K562 (cell line): ENCODE results near the gene GAMT. TPM values are rescaled to one million over a fixed set of nuclear protein-coding genes. Genes with fewer than 3 reads are reported as not detected.

Experiments used
- ATAC-seq: fragments of 200-7000 bp; cut with Tn5 transposase; 3 replicates; pipeline ENCODE4 v1.9.1; 2020; ENCODE audit warnings: moderate library complexity
- BruUV-seq: library from RNA; stranded (reverse); fragments of 400-500 nt; replicated peaks from 2 replicates; lab custom pipeline; 2021; lab: Mats Ljungman, UMichigan
- CTCF ChIA-PET: fragments of 300-600 bp; formaldehyde crosslinking; extraction: SDS; loops from one replicate; lab custom pipeline; 2021; ENCODE audit warnings: low intra/inter-chr PET ratio; lab: Yijun Ruan, JAX
- POLR2A ChIA-PET: fragments of 300-600, 350-650 bp; sonication (Branson Sonifier 250); formaldehyde crosslinking; extraction: SDS; loops from one replicate; lab custom pipeline; 2021; ENCODE audit warnings: antibody characterized with exemption, inconsistent platforms; lab: Yijun Ruan, JAX
- DNase-seq, 4 experiments: peaks; one replicate each; pipeline versions ENCODE4 v3.0.0 to v3.0.0-alpha.2; 2011 to 2018; ENCODE audit warnings: low spot score in 3 of 4, mixed read lengths in 3 of 4; ENCODE audit errors: extremely low read depth in 1 of 4
- FAIRE-seq: peaks from 2 replicates; lab custom pipeline; 2011; peaks lifted over from hg19 to GRCh38; lab: Jason Lieb, UNC
- H2AFZ ChIP-seq: 2 replicates; pipeline ENCODE4 v1.6.0; 2011; ENCODE audit warnings: low read depth, low read length, control low read depth, inconsistent platforms
- H3K27ac ChIP-seq: fragments of 200-600 bp; 3 replicates; pipeline ENCODE4 v1.8.0; 2011; ENCODE audit warnings: low read depth, mild to moderate bottlenecking, control low read depth, inconsistent platforms, low read length, moderate library complexity, mixed read lengths; ENCODE audit errors: extremely low read depth
- H3K27me3 ChIP-seq, 2 experiments: fragments of 300-600 bp in 1 of 2; 2 replicates in 1 of 2; 3 replicates in 1 of 2; pipeline versions ENCODE4 v1.6.0 to v1.8.0; 2011; ENCODE audit warnings: inconsistent platforms in 2 of 2, low read length in 2 of 2, mild to moderate bottlenecking in 1 of 2, mixed read lengths in 1 of 2, moderate library complexity in 1 of 2; ENCODE audit not compliant: control insufficient read depth in 2 of 2, insufficient read depth in 2 of 2
- H3K36me3 ChIP-seq: fragments of 300-600 bp; 3 replicates; pipeline ENCODE4 v1.8.0; 2011; ENCODE audit warnings: mild to moderate bottlenecking, low read length, inconsistent platforms; ENCODE audit not compliant: control insufficient read depth, insufficient read depth
- H3K4me1 ChIP-seq, 2 experiments: fragments of 200-600 bp in 1 of 2; replicated peaks in 1 of 2; 2 replicates in 1 of 2; 3 replicates in 1 of 2; pipeline versions ENCODE4 v1.5.1 to v1.8.0; 2011; ENCODE audit warnings: inconsistent platforms in 2 of 2, low read length in 2 of 2, mild to moderate bottlenecking in 1 of 2, mixed read lengths in 1 of 2, moderate library complexity in 1 of 2; ENCODE audit not compliant: control insufficient read depth in 2 of 2, insufficient read depth in 2 of 2
- H3K4me2 ChIP-seq: 2 replicates; pipeline ENCODE4 v1.6.1; 2011; ENCODE audit warnings: low read length, control low read depth, inconsistent platforms, mixed read lengths; ENCODE audit not compliant: insufficient read depth
- H3K4me3 ChIP-seq: fragments of 200-600 bp; sonication (generic), shearing (Covaris generic); 2 replicates; pipeline ENCODE4 v1.5.1; 2016; ENCODE audit warnings: control low read depth, inconsistent platforms
- H3K79me2 ChIP-seq: fragments of 200-600 bp; 3 replicates; pipeline ENCODE4 v1.8.0; 2011; ENCODE audit warnings: low read length, inconsistent platforms; ENCODE audit not compliant: control insufficient read depth, insufficient read depth
- H3K9ac ChIP-seq, 2 experiments: 2 replicates each; pipeline versions ENCODE4 v1.6.0 to v1.6.1; 2011; ENCODE audit warnings: low read depth in 2 of 2, low read length in 2 of 2, control low read depth in 1 of 2, inconsistent platforms in 1 of 2, mild to moderate bottlenecking in 1 of 2, mixed read lengths in 1 of 2; ENCODE audit not compliant: insufficient read depth in 1 of 2
- H3K9me1 ChIP-seq: one replicate; pipeline ENCODE4 v1.6.0; 2011; ENCODE audit warnings: inconsistent platforms, mild to moderate bottlenecking, low read length, moderate library complexity; ENCODE audit not compliant: control insufficient read depth, insufficient read depth
- H3K9me3 ChIP-seq: replicated peaks from 2 replicates; pipeline ENCODE4 v1.5.1; 2011; ENCODE audit warnings: low read depth, low read length, inconsistent platforms; ENCODE audit not compliant: control insufficient read depth, insufficient read depth
- H4K20me1 ChIP-seq: replicated peaks from 2 replicates; pipeline ENCODE4 v1.6.1; 2011; ENCODE audit warnings: low read length, inconsistent platforms, mixed read lengths; ENCODE audit not compliant: control insufficient read depth, insufficient read depth
- FUS ChIP-seq: fragments of 200-400 bp; formaldehyde crosslinking; optimal IDR thresholded peaks from 2 replicates; pipeline ENCODE3; 2017; ENCODE audit warnings: low read depth, low read length
- KLF16 ChIP-seq: IDR thresholded peaks from 2 replicates; pipeline ENCODE4 v1.6.1; 2016; ENCODE audit warnings: antibody characterized with exemption
- NCOA4 ChIP-seq: fragments of 450-650 bp; IDR thresholded peaks from 2 replicates; pipeline ENCODE4 v1.6.1; 2018; ENCODE audit warnings: mild to moderate bottlenecking; ENCODE audit not compliant: partially characterized antibody
- NR1H2 ChIP-seq: sonication (generic); formaldehyde crosslinking; IDR thresholded peaks from 2 replicates; pipeline ENCODE4 v1.4.0; 2020; ENCODE audit warnings: mild to moderate bottlenecking, missing genetic modification reagents
- POLR2G ChIP-seq: fragments of 200-400 bp; formaldehyde crosslinking; IDR thresholded peaks from 2 replicates; pipeline ENCODE4 v1.6.1; 2017; ENCODE audit warnings: low read depth, mild to moderate bottlenecking, antibody characterized with exemption, low read length, moderate library complexity
- ZNF12 ChIP-seq: sonication (generic); formaldehyde crosslinking; IDR thresholded peaks from 2 replicates; pipeline ENCODE4 v1.4.0; 2020; ENCODE audit warnings: mild to moderate bottlenecking, missing genetic modification reagents
- ZNF561 ChIP-seq: fragments of 450-650 bp; formaldehyde crosslinking; conservative IDR thresholded peaks from 2 replicates; pipeline ENCODE4 v1.4.0; 2020; ENCODE audit warnings: mild to moderate bottlenecking, moderate library complexity
- ZNF668 ChIP-seq: fragments of 250-450 bp; sonication (Bioruptor Pico); IDR thresholded peaks from 2 replicates; pipeline ENCODE4 v1.8.0; 2022; ENCODE audit warnings: mild to moderate bottlenecking, inconsistent platforms
- ZNF695 ChIP-seq: fragments of 450-650 bp; formaldehyde crosslinking; IDR thresholded peaks from 2 replicates; pipeline ENCODE4 v1.4.0; 2020; ENCODE audit warnings: mild to moderate bottlenecking, moderate library complexity
- WGBS: fragments of 100-300 bp; shearing (Covaris generic); methylation state at CpG from one replicate; pipeline ENCODE4 v1.1.6; 2016; ENCODE audit warnings: low coverage, mixed read lengths; ENCODE audit not compliant: insufficient coverage; ENCODE audit errors: missing lambda C conversion rate; 5-methylcytosine and 5-hydroxymethylcytosine counted together
- in situ Hi-C: fragments of 300-500 bp; cut with MboI; formaldehyde crosslinking; loops from 4 replicates; pipeline ENCODE4 v1.15.0; 2018; ENCODE audit warnings: inconsistent platforms, mixed read lengths
- intact Hi-C: fragments of 100-400 bp; cut with micrococcal nuclease; formaldehyde crosslinking; loops from 2 replicates; pipeline ENCODE4 v1.14.2; 2022
- polyA plus RNA-seq, 8 experiments: library from polyadenylated mRNA; depleted of rRNA in 4 of 8; stranded (reverse) in 5 of 8; unstranded in 3 of 8; fragments of >200 nt; fragmentation: Nextera tagmentation in 2 of 8; fragmentation: Illumina TruSeq in 1 of 8; extraction: Ambion mirVana in 2 of 8; extraction: Trizol in 1 of 8; gene quantifications; 2 replicates each; pipeline versions ENCODE4 v1.2.1 to v1.2.3, GENCODE V29; 2011 to 2014; ENCODE audit warnings: inconsistent platforms in 1 of 8, missing spikeins in 1 of 8
- total RNA-seq, 7 experiments: library from RNA; depleted of rRNA in 6 of 7; stranded (reverse); fragments of >200 nt in 6 of 7; fragmentation: Illumina TruSeq in 2 of 7; extraction: Trizol in 2 of 7; gene quantifications; 2 replicates each; pipeline versions ENCODE4 v1.2.1 to v1.2.3, GENCODE V29; 2011 to 2021; ENCODE audit warnings: low replicate concordance in 1 of 7
- TF ChIP-seq, protein P1 (sequence below), 3 experiments: IDR thresholded peaks in 2 of 3; conservative IDR thresholded peaks in 1 of 3; 2 replicates each; pipeline ENCODE4 v1.5.1; 2011 to 2012; ENCODE audit warnings: low read length in 3 of 3, mild to moderate bottlenecking in 3 of 3, control low read depth in 2 of 3, improper control_type of control experiment in 1 of 3, inconsistent platforms in 1 of 3, low read depth in 1 of 3, mixed read lengths in 1 of 3, moderate library complexity in 1 of 3; ENCODE audit not compliant: insufficient read depth in 2 of 3

Gene GAMT
- total and polyA plus RNA-seq, 9 of the 15 experiments (the other 6 are each of a cell fraction or from before 2014, with no cell fraction given) = 1.3 to 35.3 (median 27.2) TPM

DNA sequence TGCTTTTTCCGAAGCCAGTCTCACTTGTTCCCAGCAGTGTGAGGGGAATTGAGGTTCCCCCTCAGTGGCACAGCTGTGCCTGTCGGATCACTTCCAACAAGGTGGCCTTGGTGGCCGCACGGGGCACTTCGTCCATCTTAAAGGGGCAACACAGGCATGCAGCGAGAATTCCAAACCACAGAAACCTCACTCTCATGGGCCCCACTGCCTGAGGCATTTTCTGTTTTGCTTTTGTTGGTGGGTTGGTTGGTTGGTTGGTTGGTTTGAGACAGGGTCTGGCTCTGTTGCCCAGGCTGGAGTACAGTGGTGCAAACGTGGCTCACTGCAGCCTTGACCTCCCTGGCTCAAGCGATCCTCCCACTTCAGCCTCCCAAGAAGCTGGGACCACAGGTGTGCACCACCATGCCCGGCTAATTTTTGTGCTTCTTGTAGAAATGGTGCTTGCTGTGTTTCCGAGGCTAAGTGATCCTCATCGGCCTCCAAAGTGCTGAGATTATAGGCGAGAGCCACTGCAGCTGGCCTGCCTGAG, 21.3 kb downstream of the GAMT start (continued):
- TF ChIP-seq, protein P1, sequence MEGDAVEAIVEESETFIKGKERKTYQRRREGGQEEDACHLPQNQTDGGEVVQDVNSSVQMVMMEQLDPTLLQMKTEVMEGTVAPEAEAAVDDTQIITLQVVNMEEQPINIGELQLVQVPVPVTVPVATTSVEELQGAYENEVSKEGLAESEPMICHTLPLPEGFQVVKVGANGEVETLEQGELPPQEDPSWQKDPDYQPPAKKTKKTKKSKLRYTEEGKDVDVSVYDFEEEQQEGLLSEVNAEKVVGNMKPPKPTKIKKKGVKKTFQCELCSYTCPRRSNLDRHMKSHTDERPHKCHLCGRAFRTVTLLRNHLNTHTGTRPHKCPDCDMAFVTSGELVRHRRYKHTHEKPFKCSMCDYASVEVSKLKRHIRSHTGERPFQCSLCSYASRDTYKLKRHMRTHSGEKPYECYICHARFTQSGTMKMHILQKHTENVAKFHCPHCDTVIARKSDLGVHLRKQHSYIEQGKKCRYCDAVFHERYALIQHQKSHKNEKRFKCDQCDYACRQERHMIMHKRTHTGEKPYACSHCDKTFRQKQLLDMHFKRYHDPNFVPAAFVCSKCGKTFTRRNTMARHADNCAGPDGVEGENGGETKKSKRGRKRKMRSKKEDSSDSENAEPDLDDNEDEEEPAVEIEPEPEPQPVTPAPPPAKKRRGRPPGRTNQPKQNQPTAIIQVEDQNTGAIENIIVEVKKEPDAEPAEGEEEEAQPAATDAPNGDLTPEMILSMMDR (IDR thresholded peaks at IDR 0.05 in 2 of 3, conservative IDR thresholded peaks at IDR 0.05 in 1 of 3; ENCODE audit: insufficient read depth in 2 of 3, low read depth in 1 of 3, low read length in 3 of 3) = no peak
- no peak for TF ChIP-seq ZNF668 (CRISPR knock-in tag)
- TF ChIP-seq ZNF695 (CRISPR knock-in tag) = no peak
- no peak for TF ChIP-seq ZNF561 (CRISPR knock-in tag)
- TF ChIP-seq KLF16 = no peak
- no peak for TF ChIP-seq FUS
- no peak for TF ChIP-seq NR1H2
- no peak for TF ChIP-seq NCOA4

DNA sequence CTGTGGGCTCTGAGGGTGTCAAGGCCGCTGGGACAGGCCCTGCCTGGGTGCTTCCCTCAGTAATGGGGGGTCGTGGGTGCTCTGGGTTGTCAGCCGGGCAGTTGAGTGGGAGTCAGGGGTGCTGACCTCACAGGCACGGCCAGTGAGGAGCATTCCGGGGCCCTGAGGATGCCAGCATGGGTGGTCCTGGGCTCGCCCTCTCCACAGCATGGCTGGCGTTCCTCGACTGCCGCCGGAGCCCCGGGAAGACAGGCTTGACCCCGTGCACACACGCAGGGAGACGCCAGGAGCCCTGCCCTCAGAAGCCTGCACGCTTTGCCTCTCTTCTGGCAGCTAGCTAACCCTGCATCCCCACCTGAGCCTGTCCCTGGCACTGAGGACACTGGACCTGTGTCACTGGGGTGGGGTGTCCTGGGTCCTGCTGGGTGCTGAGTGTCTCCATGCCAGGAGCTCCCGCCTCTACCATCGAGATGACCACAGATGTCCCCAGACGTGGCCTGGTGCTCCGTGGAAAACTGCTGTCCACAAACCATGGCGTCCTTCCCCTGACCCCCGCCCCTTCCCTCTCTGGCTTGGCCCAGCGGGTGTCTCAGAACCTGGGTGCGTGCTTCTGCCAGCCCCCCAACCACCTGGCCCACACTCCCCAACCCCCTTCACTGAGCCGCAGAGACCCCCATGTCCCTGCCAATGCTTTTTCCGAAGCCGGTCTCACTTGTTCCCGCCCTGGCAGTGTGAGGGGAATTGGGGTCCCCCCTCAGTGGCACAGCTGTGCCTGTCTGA, 22.0 kb downstream of the GAMT start:
- DNase-seq (no peak), FAIRE-seq (no peak), ATAC-seq (no peak)
- Histone ChIP-seq H3K36me3 (peaks cover 21% of the 10 kb centered on the region; the same call in 2 of the 3 replicates), H3K9ac (peak overlapping the region in 1 of 2 experiments; percentile 26; a peak in 2 of 4 replicates), H3K27me3 (no peaks in the 10 kb centered on the region), H3K4me3 (no peak overlapping the region), H3K27ac (no peak overlapping the region), H3K79me2 (peaks cover 6% of the 10 kb centered on the region), H3K4me1 (peaks cover 0 to 40% of the 10 kb centered on the region in 2 experiments; a peak in 2 of 5 replicates), H4K20me1 (no peaks in the 10 kb centered on the region; the same call in 1 of the 2 replicates), H3K9me1 (no peaks in the 10 kb centered on the region), H3K4me2 (no peak overlapping the region), H3K9me3 (no peaks in the 10 kb centered on the region), H2AFZ (no peak overlapping the region)
- CTCF ChIA-PET = no interaction called here
- in situ Hi-C loops = no loop called here
- no TSS peak for BruUV-seq
- peak; percentile 43 for TF ChIP-seq POLR2G
- TF ChIP-seq ZNF12 (CRISPR knock-in tag) = no peak
- POLR2A ChIA-PET = no interaction called here
- intact Hi-C loops = no loop called here
- WGBS = 60% methylated on average over 22 of the region's 27 CpGs
